ENCODE data around the gene ADPRM.
A peak's percentile ranks its signal among the peaks of the same experiment; 100 is the strongest.
"Not testable (repeated sequence)": the region's sequence is repeated elsewhere in the genome, so short reads cannot be mapped to it uniquely, and the experiment has no call there.

Gene ADPRM

DNA sequence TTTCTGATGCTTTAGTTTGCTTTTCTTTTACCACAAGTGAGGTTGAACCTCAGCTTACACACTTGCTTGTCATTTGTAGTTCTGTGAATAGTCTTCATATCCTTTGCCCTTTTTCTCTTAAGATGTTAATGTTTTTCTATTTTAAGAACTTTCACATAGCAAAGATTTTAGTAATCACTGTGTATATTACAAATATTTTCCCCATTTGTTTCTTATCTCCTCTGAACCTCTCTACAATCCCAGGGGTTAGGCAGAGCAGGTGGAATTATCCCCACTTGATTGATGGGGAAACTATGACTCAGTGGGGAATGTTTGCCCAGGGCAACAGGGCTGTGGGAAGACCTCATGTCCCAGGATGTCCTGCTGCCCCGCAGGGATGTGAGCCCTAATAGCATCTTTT is 28.6 kb upstream of the ADPRM start:
- TF ChIP-seq, protein P1, sequence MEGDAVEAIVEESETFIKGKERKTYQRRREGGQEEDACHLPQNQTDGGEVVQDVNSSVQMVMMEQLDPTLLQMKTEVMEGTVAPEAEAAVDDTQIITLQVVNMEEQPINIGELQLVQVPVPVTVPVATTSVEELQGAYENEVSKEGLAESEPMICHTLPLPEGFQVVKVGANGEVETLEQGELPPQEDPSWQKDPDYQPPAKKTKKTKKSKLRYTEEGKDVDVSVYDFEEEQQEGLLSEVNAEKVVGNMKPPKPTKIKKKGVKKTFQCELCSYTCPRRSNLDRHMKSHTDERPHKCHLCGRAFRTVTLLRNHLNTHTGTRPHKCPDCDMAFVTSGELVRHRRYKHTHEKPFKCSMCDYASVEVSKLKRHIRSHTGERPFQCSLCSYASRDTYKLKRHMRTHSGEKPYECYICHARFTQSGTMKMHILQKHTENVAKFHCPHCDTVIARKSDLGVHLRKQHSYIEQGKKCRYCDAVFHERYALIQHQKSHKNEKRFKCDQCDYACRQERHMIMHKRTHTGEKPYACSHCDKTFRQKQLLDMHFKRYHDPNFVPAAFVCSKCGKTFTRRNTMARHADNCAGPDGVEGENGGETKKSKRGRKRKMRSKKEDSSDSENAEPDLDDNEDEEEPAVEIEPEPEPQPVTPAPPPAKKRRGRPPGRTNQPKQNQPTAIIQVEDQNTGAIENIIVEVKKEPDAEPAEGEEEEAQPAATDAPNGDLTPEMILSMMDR (IDR thresholded peaks at IDR 0.05; ENCODE audit: low read depth, low read length), result no peak
- no peak overlapping the region for H3K4me3 ChIP-seq (replicated peaks in 1 of 2; ENCODE audit: low read depth in 2 of 2, low read length in 2 of 2)
- DNase-seq (ENCODE audit: low read depth in 2 of 2), result peak in 1 of 2 donors; percentile 7

DNA sequence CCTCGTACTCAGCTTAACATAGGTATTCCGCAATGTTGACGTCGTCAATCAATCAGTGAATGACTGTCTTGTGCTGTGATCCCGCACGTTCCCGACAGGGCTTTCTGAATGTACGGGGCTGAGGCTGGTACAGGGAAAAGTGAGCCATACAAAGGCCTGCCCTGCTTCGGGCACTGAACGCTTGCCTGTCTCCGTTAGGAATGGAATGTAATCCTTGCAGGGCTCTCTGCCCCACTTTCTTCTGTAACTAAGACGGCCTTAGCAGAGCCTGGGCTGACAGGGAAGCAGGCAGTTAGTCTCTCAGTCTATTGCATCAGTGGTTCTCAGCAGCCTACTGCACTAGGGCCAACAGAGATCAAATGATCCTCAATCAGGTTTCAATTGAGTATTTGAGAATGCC is 24.1 kb upstream of the ADPRM start:
- TF ChIP-seq, protein P1 (IDR thresholded peaks at IDR 0.05; ENCODE audit: low read depth, low read length), result no peak
- no peak for DNase-seq (ENCODE audit: low read depth in 2 of 2)
- H3K4me3 ChIP-seq (replicated peaks in 1 of 2; ENCODE audit: low read depth in 2 of 2, low read length in 2 of 2), result no peak overlapping the region

DNA sequence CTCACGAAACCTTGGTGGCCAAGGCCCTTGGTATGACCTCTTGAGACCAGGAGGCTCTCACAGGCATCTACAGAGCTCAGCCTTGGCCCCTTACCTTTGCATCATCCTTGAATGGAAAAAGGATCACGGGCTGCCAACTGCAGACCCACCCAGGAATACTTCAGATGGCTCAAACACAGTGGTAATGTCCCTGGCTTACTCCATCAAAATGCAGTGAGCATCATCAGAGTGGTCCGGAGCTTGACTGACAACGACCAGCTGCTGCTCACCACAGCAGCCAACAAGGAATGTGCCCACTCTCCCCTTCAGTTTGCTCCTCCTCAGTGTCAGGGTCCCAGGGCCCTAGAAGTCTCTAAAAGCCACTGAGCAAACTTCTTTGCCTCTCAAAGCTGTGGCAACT is 22.7 kb upstream of the ADPRM start:
- no peak overlapping the region for H3K4me3 ChIP-seq (replicated peaks in 1 of 2; ENCODE audit: low read depth in 2 of 2, low read length in 2 of 2)
- DNase-seq (ENCODE audit: low read depth in 2 of 2), result no peak
- TF ChIP-seq, protein P1 (IDR thresholded peaks at IDR 0.05; ENCODE audit: low read depth, low read length), result no peak

DNA sequence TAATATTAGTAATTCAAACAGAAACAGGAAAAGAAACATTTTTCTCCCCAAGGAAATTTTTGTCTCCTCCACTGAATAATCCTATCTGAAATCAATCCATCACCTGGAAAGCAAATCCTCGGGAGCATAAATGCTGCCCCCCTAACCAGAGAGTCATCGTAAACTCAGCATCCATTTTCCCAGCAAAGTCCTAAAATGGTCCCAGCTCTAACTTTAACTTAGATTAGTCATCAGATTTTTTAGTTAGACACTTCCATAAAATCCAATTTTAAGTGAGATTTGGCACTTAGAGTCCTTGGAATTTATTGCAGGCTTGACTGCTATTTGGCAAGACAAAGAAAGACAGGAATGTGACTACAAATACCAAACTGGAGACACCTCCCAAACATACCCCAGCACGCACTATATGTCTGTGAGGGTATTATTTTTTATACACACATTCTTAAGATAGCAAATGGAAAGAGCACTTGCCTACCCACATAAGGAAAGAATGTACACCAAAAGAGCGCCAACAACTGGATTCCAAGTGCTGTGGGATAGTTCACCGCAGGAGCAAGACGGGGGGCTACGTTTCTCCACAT is 15.4 kb upstream of the ADPRM start:
- DNase-seq (ENCODE audit: low read depth in 2 of 2), result peak; percentile 4 to 80
- H3K4me3 ChIP-seq (replicated peaks in 1 of 2; ENCODE audit: low read depth in 2 of 2, low read length in 2 of 2), result no peak overlapping the region
- TF ChIP-seq, protein P1 (IDR thresholded peaks at IDR 0.05; ENCODE audit: low read depth, low read length), result no peak

DNA sequence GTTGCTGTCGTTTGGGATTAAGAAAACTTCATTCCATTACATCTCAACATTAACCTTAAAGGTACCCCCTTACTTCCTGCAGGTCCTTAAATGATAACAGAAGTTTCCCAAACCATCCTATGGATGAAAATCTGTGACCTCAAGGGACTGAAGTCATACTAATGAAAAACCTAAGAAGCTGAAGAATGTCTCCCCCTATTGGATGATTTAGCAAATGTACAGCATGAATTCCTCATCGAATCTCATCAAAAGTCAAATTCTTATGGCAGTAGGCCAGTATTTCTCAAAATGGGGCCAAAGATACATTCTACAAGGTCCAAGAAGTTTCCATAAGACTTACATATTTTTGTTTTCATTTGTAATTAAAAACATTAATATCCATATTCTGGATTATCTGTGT is 13.5 kb upstream of the ADPRM start:
- TF ChIP-seq, protein P1 (IDR thresholded peaks at IDR 0.05; ENCODE audit: low read depth, low read length), result peak; percentile 49
- DNase-seq (ENCODE audit: low read depth in 2 of 2), result peak; percentile 57 to 68
- H3K4me3 ChIP-seq (replicated peaks in 1 of 2; ENCODE audit: low read depth in 2 of 2, low read length in 2 of 2), result no peak overlapping the region

DNA sequence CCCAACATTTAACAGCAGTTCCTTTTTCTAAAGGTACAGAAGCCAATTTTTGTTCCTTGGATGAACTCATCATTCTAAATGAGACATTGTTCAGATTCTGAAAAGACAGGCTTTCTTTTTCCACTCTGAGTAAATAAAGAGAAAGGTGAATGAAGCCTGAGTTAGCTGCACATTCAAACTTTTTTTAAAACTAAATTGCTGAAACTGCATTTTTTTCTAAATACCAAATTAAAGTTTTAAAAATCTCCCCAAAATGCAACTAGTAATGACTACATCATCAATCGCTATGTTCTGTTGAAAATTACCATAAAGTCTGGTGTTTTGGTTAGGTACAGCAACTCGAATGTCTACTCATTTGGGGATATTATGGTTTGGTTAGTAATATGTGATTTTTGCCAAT is 9.9 kb upstream of the ADPRM start:
- no peak overlapping the region for H3K4me3 ChIP-seq (replicated peaks in 1 of 2; ENCODE audit: low read depth in 2 of 2, low read length in 2 of 2)
- TF ChIP-seq, protein P1 (IDR thresholded peaks at IDR 0.05; ENCODE audit: low read depth, low read length), result no peak
- DNase-seq (ENCODE audit: low read depth in 2 of 2), result no peak

DNA sequence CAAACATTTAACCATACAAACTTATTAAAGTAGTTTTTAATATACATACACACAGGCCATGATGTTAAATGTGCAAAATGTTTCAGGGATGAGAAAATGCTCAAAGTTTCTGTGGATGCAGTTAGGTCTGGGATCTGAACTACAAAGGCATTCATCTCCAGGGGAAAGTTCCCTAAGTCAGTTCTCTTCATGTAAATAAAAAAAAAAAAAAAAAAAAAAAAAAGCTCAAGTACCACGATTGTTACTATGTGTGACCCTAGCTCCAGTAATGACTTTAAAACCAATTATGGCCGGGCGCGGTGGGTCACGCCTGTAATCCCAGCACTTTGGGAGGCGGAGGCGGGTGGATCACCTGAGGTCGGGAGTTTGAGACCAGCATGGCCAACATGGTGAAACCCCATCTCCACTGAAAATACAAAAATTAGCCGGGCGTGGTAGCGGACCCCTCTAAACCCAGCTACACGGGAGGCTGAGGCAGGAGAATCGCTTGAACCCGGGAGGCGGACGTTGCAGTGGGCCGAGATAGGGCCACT is 1.5 kb upstream of the ADPRM start:
- peak overlapping the region in 1 of 2 donors; percentile 98 for H3K4me3 ChIP-seq (replicated peaks in 1 of 2; ENCODE audit: low read depth in 2 of 2, low read length in 2 of 2)
- DNase-seq (ENCODE audit: low read depth in 2 of 2), result not testable (repeated sequence)

Measured in cardiac fibroblast (primary cell).